HG03135 (cell line): Measurements from ENCODE around the gene TFAP2D.

ENCODE experiments used
- ATAC-seq: cut with Tn5 transposase; IDR thresholded peaks from one replicate; pipeline ENCODE4 v1.9.1; 2021; ENCODE audit warnings: mild to moderate bottlenecking, moderate library complexity; ENCODE audit not compliant: unreplicated experiment

Gene TFAP2D

DNA sequence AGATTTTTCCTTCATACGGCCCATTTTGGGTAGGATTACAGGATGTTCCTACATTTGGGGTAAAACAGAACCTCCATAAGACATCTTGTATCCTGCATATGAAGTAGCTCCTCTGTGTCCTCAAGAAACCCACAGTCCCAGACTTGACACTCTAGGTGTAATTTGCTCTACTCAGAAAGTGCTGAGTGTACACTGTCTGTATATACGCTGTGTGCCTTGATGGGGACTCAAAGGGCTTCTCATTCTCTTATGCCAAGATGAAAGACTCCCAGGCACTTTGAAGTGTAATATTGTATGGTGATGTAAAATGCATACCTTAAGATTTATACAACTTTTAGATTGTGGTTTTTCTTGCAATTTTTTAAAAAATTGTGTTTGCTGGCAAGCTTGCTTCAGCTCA, 5.2 kb downstream of the TFAP2D start:
- ATAC-seq = no peak

DNA sequence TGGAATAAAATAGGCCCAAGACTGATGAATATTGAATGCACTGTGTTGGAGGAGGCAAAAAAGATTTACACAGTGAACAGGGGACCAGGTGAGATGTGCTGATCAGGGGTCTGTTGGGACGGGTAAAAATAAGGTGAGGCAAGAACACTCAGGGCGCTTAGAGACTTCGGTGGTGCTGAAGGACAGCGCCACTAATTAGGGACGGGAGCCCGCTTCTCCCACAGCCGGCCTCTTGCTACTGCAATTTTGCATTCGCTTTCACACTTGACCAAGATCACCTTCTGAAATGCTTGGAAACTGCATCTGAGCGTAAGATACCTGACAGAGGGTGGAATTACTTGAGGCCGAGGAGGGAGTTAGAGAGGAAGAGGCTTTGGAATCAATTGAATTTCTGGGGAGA, 7.3 kb downstream of the TFAP2D start:
- no peak for ATAC-seq

DNA sequence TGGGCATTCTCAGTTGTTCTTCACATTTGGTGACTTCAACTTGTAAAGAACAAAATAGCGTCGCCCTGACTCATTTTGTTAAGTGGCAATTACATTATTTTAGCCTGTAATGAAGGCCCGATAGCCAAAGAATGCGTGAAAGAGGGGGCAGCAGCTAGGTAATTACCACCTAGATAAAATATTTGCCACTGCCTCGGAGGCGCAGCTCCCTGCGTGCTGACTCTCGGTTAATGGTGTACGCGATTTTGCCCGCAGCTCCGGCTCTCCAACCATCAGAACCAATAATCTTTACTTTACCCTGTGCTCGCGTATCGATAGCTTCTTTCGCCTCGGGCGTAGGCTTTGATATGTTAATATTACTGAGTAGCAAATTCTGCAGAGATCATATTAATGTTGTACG, 8.7 kb downstream of the TFAP2D start:
- no peak for ATAC-seq

DNA sequence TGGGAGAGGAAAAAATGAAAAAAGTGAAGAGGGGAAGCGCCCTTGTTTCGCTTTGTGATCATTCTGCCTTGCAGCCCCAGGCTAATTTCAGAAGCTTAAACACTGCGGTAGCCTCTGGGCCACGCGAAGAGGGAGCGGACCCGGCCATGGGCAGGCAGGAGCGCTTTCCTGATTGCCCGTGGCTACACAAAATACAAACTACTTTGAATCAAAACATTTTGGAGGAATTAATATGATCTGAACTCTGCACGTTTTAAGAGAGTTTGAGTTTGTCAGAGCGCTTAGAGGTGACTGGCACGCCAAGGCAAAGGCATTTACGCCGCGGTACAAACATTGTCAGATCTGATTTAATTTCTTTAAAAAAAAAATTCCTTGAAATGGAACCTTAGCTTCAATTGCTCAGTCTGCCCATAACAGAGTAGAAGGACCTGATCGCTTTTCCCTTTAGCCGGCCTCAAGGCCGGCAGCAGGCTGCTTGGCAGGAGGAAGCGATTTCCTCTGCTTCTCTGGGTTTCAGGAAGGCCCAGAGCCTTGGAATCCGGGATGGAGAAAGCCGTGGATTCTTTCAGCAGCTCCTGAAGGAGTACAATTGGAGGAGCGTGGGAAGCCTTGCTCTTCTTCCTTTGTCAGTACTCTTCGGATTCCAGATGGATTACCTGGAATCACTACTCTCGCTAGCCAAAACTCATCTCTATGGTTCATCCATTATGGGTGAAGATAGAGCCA, 9.7 kb downstream of the TFAP2D start:
- ATAC-seq = no peak

DNA sequence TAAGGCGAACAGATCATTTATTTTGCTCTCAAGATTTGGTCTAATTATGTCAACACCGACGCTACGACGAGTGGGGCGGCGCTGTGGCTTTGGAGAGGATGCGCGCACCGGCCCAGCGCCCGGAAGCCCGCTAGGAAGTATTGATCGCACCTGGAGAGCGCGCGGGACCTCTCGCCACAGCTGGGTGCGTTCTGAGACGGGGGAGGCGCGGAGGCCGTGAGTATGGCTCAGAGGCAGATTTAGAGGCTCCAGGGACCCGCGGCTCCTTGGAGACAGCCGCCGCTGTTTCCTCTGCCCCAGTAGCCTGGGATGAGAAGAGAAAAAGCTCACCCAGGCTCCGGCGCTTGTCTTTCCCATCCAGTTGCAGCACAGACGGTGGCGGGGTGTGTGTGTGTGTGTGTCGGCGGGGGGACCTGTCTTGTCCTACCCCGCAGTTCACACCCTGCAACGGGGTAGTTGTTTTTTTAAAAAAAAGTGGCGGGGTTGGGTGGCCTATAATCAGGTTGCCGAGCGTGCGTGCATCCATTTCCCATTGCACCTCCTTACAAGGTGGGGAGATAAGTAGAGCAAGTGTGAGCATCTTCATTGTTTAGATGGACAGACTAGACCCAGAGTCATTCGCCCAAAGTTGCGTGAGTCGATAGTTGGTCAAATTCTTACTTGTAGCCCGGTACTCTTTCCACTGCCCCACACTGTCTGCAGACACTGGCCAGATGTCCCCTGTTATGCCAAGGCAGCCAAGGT, 11.2 kb downstream of the TFAP2D start:
- ATAC-seq = no peak

DNA sequence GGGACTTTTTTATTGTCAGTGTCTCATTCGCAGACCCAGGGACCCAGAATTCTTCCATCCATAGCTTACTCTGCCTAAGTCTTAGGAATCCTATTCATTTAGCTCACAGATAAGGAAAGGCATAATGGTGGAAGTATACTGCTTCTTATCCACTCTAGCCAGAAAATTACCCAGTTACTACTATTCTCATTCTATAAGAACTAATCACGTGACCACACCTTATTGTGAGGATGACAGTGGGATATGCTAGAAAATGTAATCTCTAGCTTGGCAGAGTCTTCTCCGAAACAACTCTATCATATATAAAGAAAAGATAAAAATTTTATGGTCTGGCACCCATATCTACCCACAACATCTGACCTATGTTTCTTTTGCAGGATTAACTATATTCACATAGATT, 21.2 kb downstream of the TFAP2D start:
- no peak for ATAC-seq

DNA sequence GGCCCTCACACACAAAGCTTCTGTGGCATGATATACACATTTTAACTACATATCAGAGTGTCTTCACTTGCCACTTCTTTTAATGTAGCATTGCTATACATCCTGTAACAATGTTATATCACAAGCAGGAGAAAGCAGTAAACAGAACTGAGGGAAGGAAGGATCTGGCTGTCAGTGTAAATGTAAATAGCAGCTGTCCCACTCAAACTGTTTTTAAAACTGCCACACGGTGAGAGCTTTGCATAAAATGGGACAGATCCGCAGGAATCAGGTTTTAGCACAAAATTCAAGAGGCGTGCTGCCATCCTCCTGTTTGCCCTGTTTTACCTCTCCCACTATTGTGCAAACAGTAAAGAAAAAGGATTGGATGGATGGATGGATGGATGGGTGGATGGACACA, 28.8 kb downstream of the TFAP2D start:
- no peak for ATAC-seq

DNA sequence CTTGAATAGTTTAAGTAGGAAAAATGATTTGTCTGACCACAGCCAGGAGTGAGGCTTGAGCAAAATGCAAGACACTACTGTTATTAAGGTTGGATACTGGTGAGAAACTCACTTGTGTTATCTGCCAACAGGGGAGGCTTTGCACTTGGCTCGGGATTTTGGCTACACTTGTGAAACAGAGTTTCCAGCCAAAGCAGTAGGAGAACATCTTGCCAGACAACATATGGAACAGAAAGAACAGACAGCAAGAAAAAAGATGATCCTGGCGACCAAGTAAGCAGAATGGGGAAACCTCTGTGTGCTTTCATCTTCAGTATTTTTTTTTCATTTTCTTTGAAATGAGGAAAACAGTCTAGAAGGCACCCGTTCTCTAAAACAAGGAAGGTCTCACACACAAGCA, 31.6 kb downstream of the TFAP2D start:
- ATAC-seq = no peak

DNA sequence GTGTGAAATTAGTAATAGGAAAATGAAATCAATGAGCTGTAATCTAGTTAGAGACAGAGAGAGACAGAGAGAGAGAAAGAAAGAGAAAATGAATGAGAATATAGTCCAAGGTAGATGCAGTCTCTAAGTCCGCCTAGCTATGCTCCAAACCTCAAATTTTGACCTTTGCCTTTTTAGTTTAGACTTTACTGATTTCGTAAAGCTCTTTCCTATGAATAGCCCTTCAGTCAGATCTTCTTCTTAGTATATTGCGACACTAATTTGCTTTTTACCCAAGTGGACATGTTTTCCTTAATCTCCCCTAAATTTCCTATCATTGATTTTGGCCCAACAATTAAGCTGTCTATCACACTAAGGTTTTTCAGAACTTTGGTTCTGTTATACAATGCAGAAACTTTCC, 49.5 kb downstream of the TFAP2D start:
- no peak for ATAC-seq

DNA sequence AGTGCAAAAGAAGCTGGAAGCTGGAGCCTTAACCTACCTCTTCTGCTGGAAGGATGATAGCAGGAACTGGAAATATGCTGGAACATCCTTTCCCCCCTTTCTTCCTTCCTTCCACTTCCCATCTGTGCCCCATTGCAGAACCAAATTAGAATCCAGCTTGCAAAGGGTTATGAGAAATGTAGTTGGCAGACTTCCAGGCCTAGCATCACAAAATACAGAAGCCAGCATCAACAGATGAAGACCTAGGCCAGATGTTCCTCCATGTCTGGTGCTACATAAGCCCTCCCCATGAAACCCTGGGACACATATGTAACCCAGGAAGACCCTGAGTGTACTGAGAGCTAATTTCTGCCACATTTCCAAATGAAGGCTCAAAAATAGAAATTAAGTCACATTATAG, 65.4 kb downstream of the TFAP2D start:
- no peak for ATAC-seq

DNA sequence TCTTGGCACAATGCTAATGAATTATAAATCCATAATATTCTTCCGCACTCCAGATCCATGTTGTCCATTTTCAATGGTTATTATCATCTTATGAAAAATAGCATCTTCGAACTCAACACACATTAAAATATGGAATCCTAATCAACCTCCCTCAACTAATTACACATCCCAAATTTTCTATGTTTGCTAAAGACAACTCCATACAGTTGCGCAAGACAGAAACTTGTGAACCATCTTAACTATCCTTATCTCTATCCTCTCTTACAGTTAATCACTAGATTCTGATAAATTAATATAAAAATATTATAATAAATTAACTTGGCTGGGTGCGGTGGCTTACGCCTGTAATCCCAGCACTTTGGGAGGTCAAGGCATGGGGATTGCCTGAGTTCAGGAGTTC, 67.1 kb downstream of the TFAP2D start:
- no peak for ATAC-seq

DNA sequence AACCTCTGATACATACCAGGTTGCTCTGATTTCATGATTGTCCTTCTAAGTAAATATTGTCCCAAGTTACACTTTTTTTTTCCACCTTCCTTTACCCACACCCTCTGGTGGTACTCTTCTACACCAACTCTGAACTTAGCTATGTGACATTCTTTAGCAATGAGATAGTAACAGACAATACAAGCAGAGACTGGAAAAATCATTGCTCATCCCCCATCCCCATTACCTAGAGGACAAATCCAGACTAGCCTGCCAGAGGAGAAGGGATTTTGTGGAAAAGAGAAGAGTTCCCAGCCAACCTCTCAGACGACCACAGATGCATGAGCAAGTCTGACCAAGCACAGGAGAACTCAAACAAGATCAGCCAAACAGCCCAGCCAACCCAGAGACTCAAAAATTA, 72.6 kb downstream of the TFAP2D start:
- no peak for ATAC-seq

DNA sequence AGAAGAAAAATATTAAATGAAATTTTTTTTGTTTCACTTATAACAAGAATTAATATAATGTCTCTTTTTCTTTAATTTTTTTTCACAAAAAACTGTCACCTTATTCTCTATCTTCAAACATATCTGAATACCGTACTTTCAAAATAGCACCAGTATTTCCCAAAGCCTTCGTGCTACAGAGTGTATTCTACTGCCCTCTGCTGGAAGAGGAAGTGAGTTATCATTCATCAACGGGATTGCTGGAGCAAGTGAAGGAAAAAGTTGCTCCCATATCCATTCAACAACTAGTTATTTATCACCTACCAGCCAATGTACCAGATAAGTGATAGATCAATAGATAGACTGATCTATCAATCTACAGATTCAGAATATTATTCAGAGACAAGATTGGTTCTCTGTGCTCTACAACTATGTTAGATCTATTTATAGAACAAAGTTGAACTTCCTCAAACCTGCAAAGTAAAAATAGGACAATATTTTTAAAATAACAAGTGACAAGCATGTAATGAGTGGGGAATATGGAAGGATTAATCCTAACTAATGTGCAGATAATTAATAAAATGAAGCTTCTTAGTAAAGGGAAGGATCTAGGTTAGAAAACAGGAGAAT, 78.7 kb downstream of the TFAP2D start:
- ATAC-seq = no peak

DNA sequence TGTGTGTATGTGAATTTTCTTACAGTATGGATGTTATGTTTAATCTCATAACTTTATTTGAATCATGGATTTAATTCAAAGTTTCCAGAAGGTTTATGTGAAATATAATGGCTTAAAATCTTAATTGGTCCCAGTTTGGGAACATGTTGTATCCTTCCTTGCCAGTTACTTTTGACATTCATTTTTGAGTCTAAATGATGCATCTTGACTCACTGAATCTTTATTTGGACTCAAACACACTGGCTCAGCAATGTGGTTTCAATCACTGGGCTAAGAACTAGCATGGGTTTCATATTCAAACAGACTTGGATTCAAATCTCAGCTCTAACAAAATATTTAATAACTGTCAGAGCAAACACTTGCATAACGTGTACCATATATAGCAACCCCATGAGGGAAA, 79.4 kb downstream of the TFAP2D start:
- ATAC-seq = no peak

DNA sequence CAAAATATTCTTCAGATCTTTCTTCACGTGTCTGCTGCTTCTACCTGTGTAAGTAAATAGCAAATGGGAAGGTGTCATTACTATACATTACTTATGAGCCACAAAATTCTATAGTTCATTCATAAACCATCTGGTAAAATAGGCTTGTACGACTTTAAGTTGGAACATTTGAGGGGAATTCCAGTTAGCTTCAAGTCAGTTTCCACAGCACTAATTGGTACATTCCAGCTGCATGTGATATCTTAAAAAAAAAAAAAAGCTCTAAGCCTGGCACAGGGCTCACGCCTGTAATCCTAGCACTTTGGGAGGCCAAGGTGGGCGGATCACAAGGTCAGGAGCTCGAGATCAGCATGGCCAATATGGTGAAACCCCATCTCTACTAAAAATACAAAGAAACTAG, 82.2 kb downstream of the TFAP2D start:
- ATAC-seq = no peak

DNA sequence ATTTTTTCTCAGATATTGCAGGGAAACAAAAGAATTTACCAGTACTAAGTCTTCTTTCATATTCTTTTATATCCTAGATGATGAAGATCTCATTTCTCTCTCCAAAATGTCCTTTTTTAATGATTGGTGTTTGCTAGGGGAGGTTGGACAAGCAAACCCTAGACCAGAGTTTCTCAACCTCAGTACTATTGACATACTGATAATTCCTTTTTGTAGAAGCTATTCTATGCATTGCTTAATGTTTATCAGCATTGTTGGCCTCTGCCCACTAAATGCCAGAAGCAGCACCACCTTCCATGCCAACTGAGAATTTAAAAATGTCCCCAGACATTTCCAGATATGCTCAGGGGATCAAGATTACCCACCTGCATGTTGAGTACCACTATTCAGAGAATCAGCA, 91.0 kb downstream of the TFAP2D start:
- ATAC-seq = no peak

DNA sequence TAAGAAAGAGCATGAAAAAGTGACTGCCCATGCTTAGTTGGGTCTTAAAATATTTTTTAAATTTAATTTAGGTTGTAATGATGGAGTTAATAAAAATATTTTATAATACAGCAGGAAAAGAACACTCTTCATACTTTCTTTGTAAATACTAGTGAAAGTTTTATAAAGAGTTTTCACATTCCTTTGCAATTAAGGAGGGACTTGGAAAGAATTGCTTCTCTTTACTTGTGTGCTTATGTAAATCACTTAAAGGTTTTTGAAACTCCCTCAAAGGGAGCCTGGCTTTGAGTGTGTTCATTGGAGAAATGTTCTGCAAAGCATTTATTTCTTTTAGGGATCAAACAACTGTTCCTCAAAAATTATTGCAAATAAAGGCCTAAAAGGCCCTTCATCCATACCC, 93.7 kb downstream of the TFAP2D start:
- no peak for ATAC-seq

DNA sequence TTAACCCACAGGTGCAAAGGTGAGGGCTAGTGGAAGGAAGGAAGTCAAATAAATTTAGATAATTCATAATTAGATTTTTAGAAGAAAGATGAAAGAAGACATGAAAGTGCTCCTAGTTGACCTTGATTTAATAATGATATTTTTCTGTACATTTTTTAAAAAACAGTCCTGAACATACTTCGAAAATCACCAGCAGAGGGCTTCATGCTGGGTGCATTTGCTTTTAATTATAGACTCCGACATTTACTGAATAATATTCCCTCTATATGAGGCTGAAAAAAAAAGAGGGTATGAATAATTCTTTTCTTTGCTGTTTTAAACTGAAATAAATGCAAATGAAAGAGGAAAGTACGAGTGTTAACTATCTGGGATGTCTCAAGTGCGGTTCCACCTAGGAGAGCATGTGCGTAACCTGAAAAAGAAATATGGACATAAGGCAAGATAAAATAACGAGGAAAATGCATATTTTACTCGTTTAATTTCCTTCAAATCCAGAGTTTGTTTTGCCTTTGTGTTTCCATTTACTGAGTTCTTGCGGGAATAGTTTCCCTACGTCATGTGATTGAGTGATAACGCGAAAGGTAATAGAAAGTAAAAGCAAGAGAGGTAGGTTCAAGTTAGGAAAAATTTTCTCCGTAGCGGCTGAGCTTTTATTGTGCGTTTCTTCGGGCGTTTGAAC, 102.2 kb downstream of the TFAP2D start:
- ATAC-seq = peak; percentile 35

DNA sequence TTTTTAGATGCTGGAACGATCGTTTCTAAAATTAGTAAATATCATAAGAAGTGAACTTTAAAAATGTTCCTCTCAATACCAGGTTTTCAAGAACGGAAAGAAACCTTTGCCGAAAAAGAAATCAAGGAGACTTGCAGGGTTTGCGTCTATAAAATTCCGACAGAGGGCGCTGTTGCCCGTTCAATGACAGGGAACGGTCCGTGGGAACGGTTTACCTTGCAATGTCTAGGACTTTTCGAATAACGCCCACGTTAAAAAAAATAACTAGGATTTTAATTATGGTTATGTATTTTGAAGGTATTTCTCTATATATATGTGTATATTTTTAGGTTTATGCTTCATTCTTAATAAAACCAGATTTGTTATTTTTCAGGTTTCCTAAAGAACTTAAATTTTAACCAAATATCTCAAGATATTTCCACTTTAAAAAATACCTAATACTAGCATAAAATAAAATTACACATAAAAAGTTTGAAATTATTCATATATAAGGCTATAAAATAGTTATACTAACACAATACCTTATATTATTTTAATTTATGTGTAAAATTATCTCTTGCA, 102.9 kb downstream of the TFAP2D start:
- peak; percentile 71 for ATAC-seq

DNA sequence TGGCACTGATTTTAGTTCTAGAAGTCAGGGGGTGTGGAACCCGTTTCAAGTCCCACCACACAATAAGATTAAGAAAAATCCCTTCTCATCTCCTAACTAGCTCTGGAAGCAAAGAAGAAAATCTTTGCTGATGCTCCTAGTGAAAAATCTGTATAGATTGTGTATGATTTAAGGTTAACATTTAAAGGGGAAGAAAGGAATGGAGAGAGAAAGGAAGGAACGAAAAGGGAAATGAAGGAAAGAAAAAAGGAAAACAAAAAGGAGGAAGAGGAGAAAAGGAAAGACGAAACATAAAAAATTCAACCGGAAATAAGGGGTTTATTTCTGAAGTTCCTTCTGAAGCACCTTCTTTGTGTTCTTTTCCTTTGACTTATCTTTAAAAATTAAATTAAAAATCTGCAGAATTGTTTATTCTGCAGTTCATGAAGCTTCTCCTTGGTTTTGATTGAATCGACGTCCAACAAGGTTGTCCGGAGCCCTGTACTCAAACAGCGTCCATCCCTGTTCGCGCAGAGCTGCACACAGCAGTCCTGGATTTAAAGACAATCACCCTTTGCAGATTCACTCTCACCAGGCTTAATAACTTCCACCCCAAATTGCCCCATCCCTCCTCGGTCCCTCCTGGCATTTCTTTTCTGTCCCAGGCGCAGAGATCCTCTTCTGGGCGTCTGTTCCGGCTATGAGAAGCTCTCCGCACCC, 103.8 kb downstream of the TFAP2D start:
- no peak for ATAC-seq

DNA sequence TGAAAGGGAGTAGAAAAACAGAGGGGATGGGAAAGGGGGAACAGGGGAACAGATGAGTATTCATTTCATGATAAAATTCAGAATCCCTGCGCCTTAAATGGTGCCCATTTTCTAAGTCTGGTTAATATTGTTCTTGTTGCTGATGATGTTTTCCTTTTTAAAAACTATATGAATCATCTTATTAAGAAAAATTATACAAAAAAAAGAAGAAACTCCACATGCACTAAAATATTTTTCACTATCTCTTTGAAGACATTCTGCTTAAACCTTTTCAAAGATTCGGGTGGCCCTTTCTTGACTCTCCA, 104.3 kb downstream of the TFAP2D start:
- no peak for ATAC-seq
